Uterus (tissue), 2 donors: ENCODE measurements around the gene TUBB6.

ENCODE experiments used
- CTCF ChIP-seq, 4 experiments: fragments of 200-600 bp in 2 of 4; fragments of 450-650 bp in 2 of 4; sonication (generic) in 2 of 4; IDR thresholded peaks; one replicate each; pipeline ENCODE4 v1.5.1; 2016 to 2019; ENCODE audit warnings: antibody characterized with exemption in 4 of 4, mild to moderate bottlenecking in 2 of 4, moderate library complexity in 1 of 4
- POLR2A ChIP-seq, 2 donors: fragments of 450-650 bp; IDR thresholded peaks; one replicate each; pipeline ENCODE4 v1.6.1; 2016; ENCODE audit warnings: antibody characterized with exemption in 2 of 2, mild to moderate bottlenecking in 1 of 2, moderate library complexity in 1 of 2

GRCh38 chr18:12318857-12319256 is 10.8 kb downstream of the TUBB6 start:
- TF ChIP-seq CTCF (IDR thresholded peaks at IDR 0.05): no peak
- no peak for TF ChIP-seq POLR2A (IDR thresholded peaks at IDR 0.05)
